ENCODE results near the gene CLDN24.

The CLDN24 gene

DNA sequence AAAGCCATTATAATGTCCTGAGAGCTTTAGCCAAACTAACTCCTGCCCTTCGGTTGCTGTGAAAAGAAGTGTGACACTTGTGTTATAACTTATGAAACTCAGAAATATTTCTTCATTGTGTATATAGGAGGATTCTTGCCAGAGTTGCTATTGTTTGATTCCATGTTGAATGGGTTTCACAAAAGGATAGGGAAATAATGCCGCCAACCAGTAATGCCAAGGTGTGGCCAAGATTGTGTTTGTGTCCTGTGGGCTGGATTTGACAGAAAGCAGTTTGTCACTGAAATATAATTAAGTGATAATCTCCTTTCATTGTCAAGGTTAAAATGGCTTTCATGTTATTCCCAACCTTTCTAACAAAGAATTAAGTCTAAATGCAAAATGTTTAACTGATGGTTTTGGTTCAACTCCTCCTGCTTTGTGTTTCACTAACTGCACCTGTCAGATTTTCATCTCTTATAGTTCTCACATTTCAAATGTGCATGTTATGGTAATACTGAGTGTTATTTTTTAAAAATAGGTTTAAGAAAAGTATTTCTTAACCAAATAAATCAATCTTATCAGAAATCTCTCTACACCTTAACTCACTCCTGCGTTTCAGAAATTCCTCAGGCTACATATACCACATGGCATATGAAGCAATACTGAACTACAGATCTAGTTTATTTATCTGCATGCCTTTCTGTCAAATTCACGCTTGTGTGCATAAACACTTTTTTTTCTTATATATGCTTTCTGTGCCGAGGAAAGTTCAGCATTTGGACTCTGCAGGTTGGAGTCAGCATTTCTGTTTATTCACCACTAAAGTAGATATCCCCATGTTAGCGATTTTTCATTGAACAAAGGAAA, 1.8 kb downstream of the CLDN24 start, which contains the start of gene CLDN22:
TSS of gene CLDN22 (minus strand) at position 66 of the 849 bp plus-strand sequence. CDS start at position 8, 58 bp downstream.
- DNase-seq = no peak

DNA sequence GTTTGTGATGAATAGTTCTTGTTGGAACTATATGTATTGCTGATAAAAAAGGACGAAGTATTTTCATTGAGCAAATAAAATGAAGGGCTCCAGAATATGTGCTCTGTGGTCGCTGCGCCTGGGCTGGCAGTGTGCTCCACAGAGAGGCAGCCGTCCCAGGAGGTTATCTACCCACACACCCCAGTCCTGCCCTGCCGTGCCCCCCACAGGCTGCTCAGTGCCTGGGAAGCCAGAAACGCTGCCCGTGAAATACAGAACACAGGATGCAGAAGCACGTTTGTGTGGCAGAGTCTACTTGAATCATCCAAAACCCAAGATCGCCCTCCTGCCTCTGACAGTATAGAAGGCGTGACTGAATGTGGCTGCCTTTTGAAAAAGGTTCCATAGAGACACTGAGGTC, 3.6 kb downstream of the CLDN24 start:
- no peak for DNase-seq

DNA sequence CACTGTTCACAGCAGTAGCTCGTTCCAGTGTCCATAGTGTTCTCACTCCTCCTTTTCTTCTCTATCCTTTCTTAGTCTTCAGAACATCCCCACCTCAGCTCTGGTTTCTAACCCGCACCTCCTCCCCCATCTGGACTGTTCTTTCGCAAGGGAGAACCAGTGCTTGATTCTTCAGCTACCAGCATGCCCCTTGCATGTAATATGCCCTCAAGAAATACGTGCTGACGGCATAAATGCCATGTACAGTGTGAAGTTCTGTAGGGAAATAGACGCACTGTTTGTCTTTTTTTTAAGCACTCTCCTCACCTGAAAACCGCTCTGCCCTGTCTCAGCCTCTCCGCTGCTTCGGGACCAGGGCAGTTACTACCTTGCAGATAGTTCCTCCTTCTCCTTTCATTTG, 7.4 kb downstream of the CLDN24 start:
- DNase-seq = no peak

GRCh38 chr4:183314336-183314735, 7.9 kb downstream of the CLDN24 start:
- DNase-seq = no peak

DNA sequence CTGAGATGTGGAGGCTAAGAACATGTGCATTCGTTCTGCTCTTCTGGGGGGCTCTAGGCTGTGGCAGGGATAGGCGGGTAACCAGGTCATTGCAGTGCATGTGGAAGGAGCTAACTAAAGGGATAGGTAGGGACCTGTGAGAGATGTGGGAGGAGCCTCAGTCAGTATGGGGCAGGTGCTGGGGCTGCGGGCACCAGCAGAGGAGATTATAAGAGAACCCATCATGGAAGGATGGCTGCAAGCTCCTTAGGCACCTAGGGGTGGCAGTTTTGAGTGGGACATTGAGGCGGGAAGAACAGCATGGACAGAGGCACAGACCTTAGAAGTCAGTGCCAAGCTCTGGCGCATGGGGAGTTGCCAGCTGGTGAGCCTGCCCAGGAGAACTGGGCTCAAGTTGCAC, 9.4 kb downstream of the CLDN24 start:
- no peak for DNase-seq

GRCh38 chr4:183306811-183307210, 15.4 kb downstream of the CLDN24 start:
- peak; percentile 0 for DNase-seq

- no peak for DNase-seq
These were observed 17.7 kb downstream of the CLDN24 start for GRCh38 chr4:183304538-183304937.

GRCh38 chr4:183304067-183304466, 18.2 kb downstream of the CLDN24 start:
- no peak for DNase-seq

GRCh38 chr4:183303301-183303700, 18.9 kb downstream of the CLDN24 start:
- DNase-seq = no peak

GRCh38 chr4:183300655-183301054, 21.6 kb downstream of the CLDN24 start:
- DNase-seq = no peak

- no peak for DNase-seq
These were observed 22.2 kb downstream of the CLDN24 start for GRCh38 chr4:183300070-183300469.

- DNase-seq = no peak
These were observed 22.8 kb downstream of the CLDN24 start for GRCh38 chr4:183299464-183299863.

- DNase-seq = no peak
These were observed 24.6 kb downstream of the CLDN24 start for GRCh38 chr4:183297675-183298074.

GRCh38 chr4:183295711-183296110, 26.5 kb downstream of the CLDN24 start:
- DNase-seq = no peak

GRCh38 chr4:183291070-183291469, 31.2 kb downstream of the CLDN24 start:
- no peak for DNase-seq

- DNase-seq = no peak
These were observed 32.5 kb downstream of the CLDN24 start for GRCh38 chr4:183289688-183290087.

DNA sequence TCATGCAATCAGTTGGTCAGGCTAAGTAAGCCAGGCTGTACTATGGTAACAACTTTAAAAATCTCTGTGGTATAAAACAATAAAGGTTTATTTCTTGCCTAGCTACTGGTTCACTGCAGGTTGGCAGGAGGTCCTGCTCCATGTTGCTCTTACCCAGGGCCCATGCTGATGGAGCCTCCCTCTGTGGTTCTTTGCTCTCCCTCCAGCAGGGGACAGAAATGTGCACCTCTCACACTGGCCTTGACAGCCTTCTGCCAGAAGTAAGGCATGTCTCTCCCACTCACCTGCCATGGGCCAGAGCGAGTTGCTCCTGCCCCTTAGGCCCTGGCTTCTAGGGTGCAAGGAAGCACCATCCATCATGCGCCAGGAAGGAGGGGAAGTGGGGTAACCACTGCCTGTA, 33.3 kb downstream of the CLDN24 start:
- no peak for DNase-seq

- DNase-seq = no peak
These were observed 34.5 kb downstream of the CLDN24 start for GRCh38 chr4:183287677-183288076.

DNA sequence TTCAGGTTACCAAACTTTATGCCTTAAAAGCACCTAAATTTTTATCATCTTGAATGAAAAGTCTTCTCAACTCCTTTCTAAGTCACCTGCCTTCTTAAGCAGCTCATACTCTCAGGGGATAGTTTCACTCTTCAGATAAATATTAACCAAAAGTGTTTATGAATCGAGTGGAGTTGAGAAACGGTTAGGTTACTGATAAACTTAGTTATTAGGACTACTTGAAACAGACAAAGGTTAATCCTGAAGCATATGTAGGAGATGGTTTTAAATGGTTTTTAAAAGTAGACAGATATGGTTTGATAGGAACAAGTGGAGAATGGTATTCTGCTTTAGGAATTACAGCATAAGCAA, 34.9 kb downstream of the CLDN24 start:
- no peak for DNase-seq

DNA sequence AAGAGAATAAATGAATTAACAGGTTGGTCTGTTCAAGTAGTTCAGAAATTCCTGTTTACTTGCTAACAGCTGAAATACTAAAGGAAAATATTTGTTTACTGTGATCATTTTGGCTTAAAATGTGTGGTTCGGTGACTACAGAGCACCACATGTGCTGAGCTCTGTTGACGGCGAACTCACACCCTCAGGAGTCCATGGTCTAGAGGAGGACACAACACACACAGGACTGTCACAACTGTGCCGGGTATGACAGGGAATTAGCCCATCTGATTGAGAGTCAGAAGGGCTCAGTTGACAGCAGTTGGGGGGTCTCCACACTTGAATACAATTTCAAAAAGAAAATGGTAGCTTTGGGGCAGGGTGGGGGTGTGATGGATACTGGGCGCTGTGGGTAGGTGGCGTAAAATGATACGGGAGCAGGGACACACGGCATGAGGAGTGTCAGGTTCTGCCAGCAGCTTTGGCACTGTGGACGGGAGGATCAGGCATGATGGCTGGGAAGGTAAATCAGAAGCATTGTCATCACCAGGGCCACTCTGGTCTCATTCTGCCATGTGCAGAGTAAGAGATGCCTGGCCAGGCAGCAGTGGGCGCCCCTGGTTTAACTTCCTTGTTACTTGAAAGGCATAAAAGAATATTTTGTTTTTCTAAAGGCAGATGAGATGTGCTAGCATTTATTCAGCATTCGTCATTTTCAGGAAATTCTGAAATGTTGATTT, 35.5 kb downstream of the CLDN24 start:
- no peak for DNase-seq

- no peak for DNase-seq
These were observed 36.3 kb downstream of the CLDN24 start for GRCh38 chr4:183285886-183286285.

DNA sequence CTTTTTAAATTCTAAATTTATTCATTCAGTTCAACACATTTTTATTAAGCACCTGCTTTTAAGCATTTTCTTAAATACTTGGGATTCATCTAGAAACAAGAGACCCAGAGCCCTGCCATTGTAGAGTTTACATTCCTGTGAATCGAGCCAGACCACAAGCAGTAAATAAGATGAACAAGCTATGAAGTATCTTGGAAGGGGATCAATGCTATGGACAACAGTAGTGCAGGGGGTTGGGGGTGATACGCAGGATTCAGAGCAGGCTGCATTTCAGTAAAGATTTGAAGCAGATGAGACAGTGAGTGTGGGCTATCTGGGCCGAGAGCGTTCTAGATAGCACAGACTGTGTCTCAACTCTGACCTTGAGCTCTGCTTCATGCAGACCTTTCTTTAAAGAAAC, 37.3 kb downstream of the CLDN24 start:
- no peak for DNase-seq

GRCh38 chr4:183284258-183284785, 37.9 kb downstream of the CLDN24 start:
- DNase-seq = no peak

GRCh38 chr4:183276106-183276505, 46.1 kb downstream of the CLDN24 start:
- DNase-seq = no peak

Data from NCI-H2081 treated with DMSO at 0.1 percent for 48 hours (cell line).